NT2/D1 (cell line): Measurements from ENCODE around the gene XCL2.

Experiments
- DNase-seq: peaks from one replicate; pipeline ENCODE4 v3.0.0-alpha.2; 2011; ENCODE audit warnings: low read depth, low spot score
- H3K27me3 ChIP-seq: 2 replicates; pipeline ENCODE4 v1.6.0; 2011; ENCODE audit warnings: mild to moderate bottlenecking; ENCODE audit not compliant: insufficient read length, insufficient read depth
- H3K36me3 ChIP-seq: 2 replicates; pipeline ENCODE4 v1.6.1; 2011; ENCODE audit warnings: mild to moderate bottlenecking, low read length, mixed read lengths; ENCODE audit not compliant: insufficient read depth, insufficient read length
- H3K4me1 ChIP-seq: 2 replicates; pipeline ENCODE4 v1.5.1; 2011; ENCODE audit not compliant: insufficient read depth, insufficient read length
- H3K4me3 ChIP-seq: 2 replicates; pipeline ENCODE4 v1.5.1; 2011; ENCODE audit warnings: low read depth; ENCODE audit not compliant: insufficient read length
- H3K9ac ChIP-seq: 2 replicates; pipeline ENCODE4 v1.6.0; 2011; ENCODE audit warnings: low read depth; ENCODE audit not compliant: insufficient read length
- H3K9me3 ChIP-seq: 2 replicates; pipeline ENCODE4 v1.5.1; 2011; ENCODE audit warnings: mild to moderate bottlenecking, low read length; ENCODE audit not compliant: insufficient read depth
- SUZ12 ChIP-seq: IDR thresholded peaks from 2 replicates; pipeline ENCODE4 v1.6.1; 2011; ENCODE audit not compliant: insufficient read length, insufficient read depth; ENCODE audit errors: extremely low read depth
- YY1 ChIP-seq: IDR thresholded peaks from 2 replicates; pipeline ENCODE4 v1.6.1; 2011; ENCODE audit not compliant: insufficient read length, insufficient read depth
- ZNF274 ChIP-seq: IDR thresholded peaks from 2 replicates; pipeline ENCODE4 v1.6.1; 2011; ENCODE audit warnings: mild to moderate bottlenecking, low read depth, low read length

Gene XCL2

GRCh38 chr1:168518201-168518689 lies 25.6 kb downstream of the XCL2 start:
- TF ChIP-seq YY1 (no peak), ZNF274 (no peak), SUZ12 (no peak)
- no peak for DNase-seq

GRCh38 chr1:168514455-168514854 lies 29.3 kb downstream of the XCL2 start:
- no peaks in the 10 kb centered on the region for H3K4me1 ChIP-seq
- no peak for DNase-seq
- H3K27me3 ChIP-seq, result no peaks in the 10 kb centered on the region
- H3K4me3 ChIP-seq, result no peak overlapping the region
- no peak for TF ChIP-seq ZNF274
- no peak overlapping the region for H3K9ac ChIP-seq
- H3K9me3 ChIP-seq, result no peaks in the 10 kb centered on the region
- H3K36me3 ChIP-seq, result no peaks in the 10 kb centered on the region

More at GRCh38 chr1:168518201-168518689, 25.6 kb downstream of the XCL2 start:
- H3K4me1 ChIP-seq, result no peaks in the 10 kb centered on the region
- no peak overlapping the region for H3K4me3 ChIP-seq
- no peaks in the 10 kb centered on the region for H3K27me3 ChIP-seq
- H3K36me3 ChIP-seq, result no peaks in the 10 kb centered on the region
- H3K9ac ChIP-seq, result no peak overlapping the region
- no peaks in the 10 kb centered on the region for H3K9me3 ChIP-seq

GRCh38 chr1:168513656-168514404 lies 30.0 kb downstream of the XCL2 start:
- Histone ChIP-seq H3K4me1 (no peaks in the 10 kb centered on the region), H3K9me3 (no peaks in the 10 kb centered on the region), H3K4me3 (no peak overlapping the region), H3K36me3 (no peaks in the 10 kb centered on the region), H3K9ac (no peak overlapping the region), H3K27me3 (no peaks in the 10 kb centered on the region)
- TF ChIP-seq ZNF274 (no peak), YY1 (no peak), SUZ12 (no peak)
- no peak for DNase-seq

- no peak for DNase-seq
- Histone ChIP-seq H3K9me3 (no peaks in the 10 kb centered on the region), H3K9ac (no peak overlapping the region), H3K36me3 (no peaks in the 10 kb centered on the region), H3K4me3 (no peak overlapping the region), H3K4me1 (no peaks in the 10 kb centered on the region), H3K27me3 (no peaks in the 10 kb centered on the region)
- TF ChIP-seq YY1, result no peak
- no peak for TF ChIP-seq ZNF274
- no peak for TF ChIP-seq SUZ12
These were observed 30.8 kb downstream of the XCL2 start for GRCh38 chr1:168512864-168513595.

- H3K36me3 ChIP-seq, result no peaks in the 10 kb centered on the region
- H3K27me3 ChIP-seq, result no peaks in the 10 kb centered on the region
- no peaks in the 10 kb centered on the region for H3K4me1 ChIP-seq
- no peaks in the 10 kb centered on the region for H3K9me3 ChIP-seq
- no peak overlapping the region for H3K4me3 ChIP-seq
- no peak overlapping the region for H3K9ac ChIP-seq
- TF ChIP-seq YY1 (no peak), ZNF274 (no peak), SUZ12 (no peak)
- DNase-seq, result no peak
These were observed 33.7 kb downstream of the XCL2 start for GRCh38 chr1:168509875-168510791.

- Histone ChIP-seq H3K36me3 (peaks cover 3% of the 10 kb centered on the region), H3K27me3 (no peaks in the 10 kb centered on the region), H3K9ac (no peak overlapping the region), H3K4me1 (no peaks in the 10 kb centered on the region), H3K4me3 (no peak overlapping the region), H3K9me3 (no peaks in the 10 kb centered on the region)
- no peak for DNase-seq
- TF ChIP-seq SUZ12 (no peak), ZNF274 (no peak), YY1 (no peak)
These were observed 34.6 kb downstream of the XCL2 start for GRCh38 chr1:168509210-168509609.
